Measurements from ENCODE around the gene VWA8.
"Not testable (repeated sequence)": the region's sequence is repeated elsewhere in the genome, so short reads cannot be mapped to it uniquely, and the experiment has no call there.

VWA8 gene

GRCh38 chr13:41641961-41642360 is 318.9 kb downstream of the VWA8 start:
- no peak for DNase-seq (ENCODE audit: low read depth)
- no peak for TF ChIP-seq CTCF (conservative IDR thresholded peaks at IDR 0.05; ENCODE audit: low read depth, low read length)
- H3K4me3 ChIP-seq (ENCODE audit: low read depth, low read length), result no peak overlapping the region

GRCh38 chr13:41641429-41641828 is 319.5 kb downstream of the VWA8 start:
- no peak for TF ChIP-seq CTCF (conservative IDR thresholded peaks at IDR 0.05; ENCODE audit: low read depth, low read length)
- no peak for DNase-seq (ENCODE audit: low read depth)
- no peak overlapping the region for H3K4me3 ChIP-seq (ENCODE audit: low read depth, low read length)

GRCh38 chr13:41639955-41640780 is 320.7 kb downstream of the VWA8 start:
- no peak overlapping the region for H3K4me3 ChIP-seq (ENCODE audit: low read depth, low read length)
- no peak for TF ChIP-seq CTCF (conservative IDR thresholded peaks at IDR 0.05; ENCODE audit: low read depth, low read length)
- DNase-seq (ENCODE audit: low read depth), result no peak

GRCh38 chr13:41639237-41639904 is 321.5 kb downstream of the VWA8 start:
- TF ChIP-seq CTCF (conservative IDR thresholded peaks at IDR 0.05; ENCODE audit: low read depth, low read length), result no peak
- DNase-seq (ENCODE audit: low read depth), result no peak
- no peak overlapping the region for H3K4me3 ChIP-seq (ENCODE audit: low read depth, low read length)

- no peak for TF ChIP-seq CTCF (conservative IDR thresholded peaks at IDR 0.05; ENCODE audit: low read depth, low read length)
- no peak for DNase-seq (ENCODE audit: low read depth)
- no peak overlapping the region for H3K4me3 ChIP-seq (ENCODE audit: low read depth, low read length)
Observed at GRCh38 chr13:41637586-41637985, 323.3 kb downstream of the VWA8 start.

GRCh38 chr13:41637032-41637431 is 323.9 kb downstream of the VWA8 start:
- not testable (repeated sequence) for DNase-seq (ENCODE audit: low read depth); H3K4me3 ChIP-seq (ENCODE audit: low read depth, low read length)

GRCh38 chr13:41636590-41636989 is 324.3 kb downstream of the VWA8 start:
- not testable (repeated sequence) for H3K4me3 ChIP-seq (ENCODE audit: low read depth, low read length); DNase-seq (ENCODE audit: low read depth)

- no peak overlapping the region for H3K4me3 ChIP-seq (ENCODE audit: low read depth, low read length)
- TF ChIP-seq CTCF (conservative IDR thresholded peaks at IDR 0.05; ENCODE audit: low read depth, low read length), result no peak
- no peak for DNase-seq (ENCODE audit: low read depth)
Observed at GRCh38 chr13:41634407-41634806, 326.5 kb downstream of the VWA8 start.

Data from choroid plexus epithelial cell (primary cell).